HG03103 (cell line): ENCODE results near the gene ZNF629.

Experiments
- ATAC-seq: cut with Tn5 transposase; IDR thresholded peaks from one replicate; pipeline ENCODE4 v1.9.1; 2021; ENCODE audit warnings: low read depth; ENCODE audit not compliant: unreplicated experiment

Gene ZNF629

GRCh38 chr16:30786115-30786935 lies 680 bp downstream of the ZNF629 start:
- no peak for ATAC-seq

GRCh38 chr16:30785126-30786106 lies 1.6 kb downstream of the ZNF629 start:
- no peak for ATAC-seq

DNA sequence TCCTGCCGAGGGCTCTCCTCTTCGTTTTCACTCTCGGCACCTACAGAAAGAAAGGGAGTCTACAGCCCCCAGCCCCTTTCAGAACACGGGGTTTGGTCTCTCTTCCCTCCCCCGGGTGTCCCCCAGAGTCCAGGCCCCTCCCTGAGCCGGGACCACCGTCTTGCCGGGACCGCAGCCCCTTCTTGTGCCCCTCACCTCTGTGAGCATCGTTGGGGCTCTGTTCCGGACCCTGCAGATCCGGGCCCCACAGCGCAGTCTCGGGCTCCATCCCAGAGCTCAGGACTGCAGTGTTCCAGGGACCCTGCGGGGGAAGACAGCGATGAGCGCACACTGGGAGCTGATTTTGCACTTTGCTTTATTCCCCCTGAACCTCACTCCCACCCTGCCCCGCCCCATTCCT lies 2.8 kb downstream of the ZNF629 start:
- ATAC-seq = no peak

- ATAC-seq = no peak
These were observed 3.5 kb downstream of the ZNF629 start for GRCh38 chr16:30783280-30784109.

DNA sequence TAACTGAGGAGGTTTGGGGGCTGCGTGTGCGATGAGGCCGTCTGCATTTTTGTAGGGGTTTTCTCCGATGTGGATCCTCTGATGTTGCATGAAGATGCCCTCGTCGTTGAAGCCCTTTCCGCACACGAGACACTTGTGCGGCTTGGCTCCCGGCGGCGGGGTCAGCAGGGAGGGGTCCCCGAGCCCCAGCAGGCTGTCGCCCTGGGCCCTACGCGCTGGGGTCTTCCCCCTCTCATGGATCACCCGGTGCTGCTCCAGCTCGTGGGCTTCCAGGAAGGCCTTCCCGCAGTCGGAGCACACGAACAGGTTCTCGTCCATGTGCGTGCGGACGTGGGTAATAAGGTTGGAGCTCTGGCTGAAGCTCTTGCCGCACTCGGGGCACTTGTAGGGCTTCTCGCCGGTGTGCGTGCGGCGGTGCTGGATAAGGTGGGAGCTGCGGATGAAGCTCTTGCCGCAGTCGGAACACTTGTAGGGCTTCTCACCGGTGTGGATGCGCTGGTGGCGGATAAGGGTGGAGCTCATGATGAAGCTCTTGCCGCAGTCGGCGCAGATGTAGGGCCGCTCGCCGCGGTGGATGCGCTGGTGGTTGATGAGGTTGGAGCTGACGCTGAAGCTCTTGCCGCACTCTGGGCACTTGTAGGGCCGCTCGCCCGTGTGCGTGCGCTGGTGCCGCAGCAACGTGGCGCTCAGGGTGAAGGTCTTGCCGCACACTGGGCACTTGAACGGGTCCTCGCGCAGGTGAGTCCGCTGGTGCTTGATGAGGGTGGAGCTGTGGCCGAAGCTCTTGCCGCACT lies 4.3 kb downstream of the ZNF629 start:
- ATAC-seq = no peak

- ATAC-seq = no peak
These were observed 6.5 kb downstream of the ZNF629 start for GRCh38 chr16:30780549-30780948.

GRCh38 chr16:30780021-30780420 lies 7.0 kb downstream of the ZNF629 start:
- ATAC-seq = no peak

DNA sequence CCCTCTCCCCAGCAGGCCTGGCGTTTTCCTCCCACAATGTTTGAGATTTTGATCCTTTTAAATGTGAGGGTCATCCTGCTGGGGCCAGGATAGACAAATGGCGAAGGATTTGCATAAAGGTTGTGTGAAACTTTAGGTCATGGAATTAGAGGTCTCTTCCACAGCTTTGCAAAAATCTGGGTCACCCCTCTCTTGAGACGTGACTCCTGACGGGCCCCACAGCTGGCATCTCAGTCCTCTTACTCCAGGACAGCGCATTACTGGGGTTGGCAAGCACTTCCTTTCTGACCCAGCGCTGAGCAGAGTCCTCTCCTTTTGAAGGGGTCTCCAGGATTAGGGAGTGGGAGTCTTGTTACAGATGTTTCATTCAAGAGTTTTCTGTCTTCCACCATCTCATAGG lies 7.4 kb downstream of the ZNF629 start:
- no peak for ATAC-seq

DNA sequence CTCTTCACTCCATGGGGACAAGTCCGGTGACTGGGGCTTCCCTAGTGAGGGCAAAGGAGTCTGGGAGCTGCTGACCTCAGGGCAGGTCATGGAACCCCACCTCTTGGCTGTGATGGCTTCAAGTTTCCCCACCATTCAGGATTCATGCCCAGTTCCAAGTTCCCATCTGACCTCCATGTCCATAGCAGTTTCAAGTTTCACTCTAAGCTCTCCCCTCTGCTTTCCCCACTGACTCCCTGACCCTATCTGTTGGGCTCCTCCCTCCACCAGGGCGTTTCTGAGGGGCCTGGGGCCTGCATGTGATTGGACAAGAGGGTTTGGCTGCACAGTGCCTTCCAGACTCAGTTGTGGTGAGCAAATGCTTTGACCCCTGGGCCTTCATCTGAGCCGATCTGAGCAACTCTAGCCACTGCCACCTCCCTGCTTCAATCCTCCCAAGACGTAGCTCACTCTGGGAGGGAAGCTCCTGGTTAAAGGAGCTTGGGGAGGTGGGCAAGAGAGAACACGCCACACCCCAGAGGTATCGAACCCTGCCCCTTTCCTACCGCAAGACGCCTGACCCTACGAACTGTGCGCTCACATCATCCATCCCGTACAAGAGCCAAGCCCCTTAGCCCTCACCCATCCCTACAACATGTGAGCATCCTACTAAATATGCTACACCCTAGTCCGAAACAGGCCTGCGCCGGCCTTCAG lies 8.3 kb downstream of the ZNF629 start:
- no peak for ATAC-seq

GRCh38 chr16:30777591-30778297 lies 9.3 kb downstream of the ZNF629 start:
- ATAC-seq = no peak

GRCh38 chr16:30775392-30776188 lies 11.4 kb downstream of the ZNF629 start:
- ATAC-seq = peak; percentile 45

DNA sequence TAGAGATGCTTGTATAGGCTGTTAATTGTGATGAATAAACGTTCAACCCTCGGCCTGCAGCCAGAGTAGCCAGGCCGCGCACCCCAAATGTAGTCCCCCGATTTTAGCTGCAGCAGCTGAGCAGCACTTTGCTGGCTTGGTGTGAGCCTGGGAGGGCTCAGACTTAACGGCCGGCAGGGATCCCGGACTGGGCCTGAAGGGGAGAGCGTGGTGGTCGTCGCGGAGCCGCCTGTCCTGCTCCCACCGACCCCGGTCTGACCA lies 11.9 kb downstream of the ZNF629 start:
- ATAC-seq = no peak

GRCh38 chr16:30774367-30775130 lies 12.5 kb downstream of the ZNF629 start:
- ATAC-seq = no peak

GRCh38 chr16:30773826-30774225 lies 13.2 kb downstream of the ZNF629 start:
- ATAC-seq = no peak

DNA sequence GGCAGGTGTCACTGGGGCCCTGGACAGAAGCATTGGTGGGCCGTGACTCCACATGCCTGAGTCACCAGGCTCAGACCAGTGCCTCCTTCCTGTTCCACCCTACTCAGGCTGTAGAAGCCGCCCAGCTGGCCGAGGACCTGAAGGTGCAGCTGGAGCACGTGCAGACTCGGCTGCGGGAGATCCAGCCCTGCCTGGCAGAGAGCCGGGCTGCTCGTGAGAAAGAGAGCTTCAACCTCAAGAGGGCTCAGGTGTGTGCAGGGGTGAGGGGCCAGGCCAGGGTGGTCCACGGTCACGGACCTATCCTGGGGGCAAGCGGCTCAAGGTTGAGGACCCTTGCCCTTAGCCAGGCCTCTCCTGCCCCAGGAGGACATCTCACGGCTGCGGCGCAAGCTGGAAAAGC lies 15.3 kb downstream of the ZNF629 start:
- ATAC-seq = no peak

DNA sequence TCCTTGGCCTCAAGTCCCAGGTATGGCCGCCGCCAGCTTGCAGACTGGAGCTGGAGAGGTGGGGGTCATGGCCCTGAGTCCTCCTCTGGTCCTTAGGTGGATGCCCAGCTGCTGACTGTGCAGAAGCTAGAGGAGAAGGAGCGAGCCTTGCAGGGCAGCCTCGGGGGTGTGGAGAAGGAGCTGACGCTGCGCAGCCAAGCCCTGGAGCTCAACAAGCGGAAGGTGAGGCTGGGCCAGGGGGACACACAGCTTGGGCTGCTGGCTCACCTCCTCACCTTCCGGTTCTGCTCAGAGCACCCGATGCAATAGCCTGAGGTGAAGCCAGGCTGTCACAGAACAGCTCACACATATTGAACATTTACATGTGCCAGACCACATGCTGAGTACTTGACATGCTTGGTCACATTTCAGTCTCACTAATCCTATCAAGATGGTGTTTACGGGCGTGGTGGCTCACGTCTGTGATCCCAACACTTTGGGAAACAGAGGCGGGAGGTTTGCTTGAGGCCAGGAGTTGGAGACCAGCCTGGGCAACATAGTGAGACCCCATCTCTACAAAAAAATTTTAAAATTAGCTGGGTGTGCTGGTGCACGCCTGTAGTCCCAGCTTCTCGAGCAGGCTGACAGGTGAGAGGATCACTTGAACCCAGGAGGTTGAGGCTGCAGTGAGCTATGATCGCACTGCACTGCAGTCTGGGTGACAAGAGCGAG lies 17.5 kb downstream of the ZNF629 start:
- ATAC-seq = no peak
